Measurements from ENCODE around the gene MROH7. TPM values are rescaled to one million over a fixed set of nuclear protein-coding genes. Genes with fewer than 3 reads are reported as not detected.

Gene MROH7
- total and polyA plus RNA-seq, 8 donors: 0.68 to 33.8 (median 5.2) TPM

DNA sequence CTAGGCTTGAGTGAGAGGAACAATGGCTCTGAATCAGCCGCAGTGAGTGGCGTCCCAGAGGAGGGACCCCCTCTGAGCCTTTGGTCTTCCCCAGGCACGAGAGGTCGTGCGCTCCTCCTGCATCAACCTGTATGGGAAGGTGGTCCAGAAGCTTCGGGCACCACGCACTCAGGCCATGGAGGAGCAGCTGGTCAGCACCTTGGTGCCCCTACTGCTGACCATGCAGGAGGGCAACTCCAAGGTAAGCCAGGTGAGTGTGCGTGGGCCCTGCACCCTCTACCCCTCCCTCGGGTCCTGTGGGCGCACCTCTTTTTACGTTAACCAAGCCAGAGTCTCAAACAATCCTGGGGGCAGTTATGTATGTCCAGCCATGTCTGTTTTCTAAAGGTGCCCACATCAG is 60.4 kb downstream of the MROH7 start:
- Histone ChIP-seq H3K4me1 (no peaks in the 10 kb centered on the region), H3K36me3 (peaks cover 0 to 48% (median 0%) of the 10 kb centered on the region in 4 donors), H3K9me3 (no peaks in the 10 kb centered on the region), H3K4me3 (no peak overlapping the region), H3K27ac (no peak overlapping the region), H3K27me3 (no peaks in the 10 kb centered on the region)
- TF ChIP-seq, protein P1, sequence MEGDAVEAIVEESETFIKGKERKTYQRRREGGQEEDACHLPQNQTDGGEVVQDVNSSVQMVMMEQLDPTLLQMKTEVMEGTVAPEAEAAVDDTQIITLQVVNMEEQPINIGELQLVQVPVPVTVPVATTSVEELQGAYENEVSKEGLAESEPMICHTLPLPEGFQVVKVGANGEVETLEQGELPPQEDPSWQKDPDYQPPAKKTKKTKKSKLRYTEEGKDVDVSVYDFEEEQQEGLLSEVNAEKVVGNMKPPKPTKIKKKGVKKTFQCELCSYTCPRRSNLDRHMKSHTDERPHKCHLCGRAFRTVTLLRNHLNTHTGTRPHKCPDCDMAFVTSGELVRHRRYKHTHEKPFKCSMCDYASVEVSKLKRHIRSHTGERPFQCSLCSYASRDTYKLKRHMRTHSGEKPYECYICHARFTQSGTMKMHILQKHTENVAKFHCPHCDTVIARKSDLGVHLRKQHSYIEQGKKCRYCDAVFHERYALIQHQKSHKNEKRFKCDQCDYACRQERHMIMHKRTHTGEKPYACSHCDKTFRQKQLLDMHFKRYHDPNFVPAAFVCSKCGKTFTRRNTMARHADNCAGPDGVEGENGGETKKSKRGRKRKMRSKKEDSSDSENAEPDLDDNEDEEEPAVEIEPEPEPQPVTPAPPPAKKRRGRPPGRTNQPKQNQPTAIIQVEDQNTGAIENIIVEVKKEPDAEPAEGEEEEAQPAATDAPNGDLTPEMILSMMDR (IDR thresholded peaks at IDR 0.05): no peak
- no peak for TF ChIP-seq POLR2A (IDR thresholded peaks at IDR 0.05)
- no peak for TF ChIP-seq EP300 (IDR thresholded peaks at IDR 0.05)
- no peak for TF ChIP-seq POLR2AphosphoS5 (IDR thresholded peaks at IDR 0.05)
- 77 to 90% (median 89%) methylated on average over 8 to 11 of the region's 11 CpGs for WGBS, 5 donors
- intact Hi-C loops (cut with DNase I; ENCODE audit: low total_unique reads): no loop called here
- no peak for DNase-seq

GRCh38 chr1:54703471-54703870 is 61.9 kb downstream of the MROH7 start:
- H3K9me3 ChIP-seq: no peaks in the 10 kb centered on the region
- intact Hi-C loops (cut with DNase I; ENCODE audit: low total_unique reads): no loop called here

DNA sequence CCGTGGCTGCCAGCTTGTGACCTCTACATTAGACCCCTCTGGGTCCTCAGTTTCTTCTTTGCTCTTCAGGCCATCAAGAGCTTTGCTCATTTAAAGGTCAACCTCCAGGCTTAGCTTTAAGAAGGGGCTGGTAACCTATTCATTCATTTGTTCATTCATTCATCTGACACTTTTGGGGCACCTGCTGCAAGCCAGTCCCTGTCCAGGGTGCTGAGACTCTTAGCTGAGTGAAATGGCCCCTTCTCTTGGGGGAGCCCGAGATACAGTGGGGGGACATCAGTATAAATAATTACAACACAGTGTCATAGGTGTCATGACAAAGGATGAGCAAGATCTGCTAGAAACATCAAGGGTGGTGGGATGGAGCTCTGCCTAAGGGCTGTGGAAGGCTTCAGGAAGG is 63.6 kb downstream of the MROH7 start:
- no peak for TF ChIP-seq POLR2AphosphoS5 (IDR thresholded peaks at IDR 0.05)
- Histone ChIP-seq H3K9me3 (no peaks in the 10 kb centered on the region), H3K27me3 (no peaks in the 10 kb centered on the region), H3K4me1 (no peaks in the 10 kb centered on the region), H3K36me3 (peaks cover 0 to 61% (median 0%) of the 10 kb centered on the region in 4 donors), H3K27ac (no peak overlapping the region), H3K4me3 (no peak overlapping the region)
- WGBS, 5 donors: 70 to 88% (median 79%) methylated on average over 2 of the region's 2 CpGs
- intact Hi-C loops (cut with DNase I; ENCODE audit: low total_unique reads): no loop called here
- DNase-seq: no peak

More at GRCh38 chr1:54703471-54703870, 61.9 kb downstream of the MROH7 start:
- no peak overlapping the region for H3K27ac ChIP-seq
- no peak for TF ChIP-seq POLR2AphosphoS5 (IDR thresholded peaks at IDR 0.05)
- TF ChIP-seq EP300 (IDR thresholded peaks at IDR 0.05): no peak
- no peak for TF ChIP-seq POLR2A (IDR thresholded peaks at IDR 0.05)
- TF ChIP-seq, protein P1 (IDR thresholded peaks at IDR 0.05): no peak
- no peak for DNase-seq
- H3K27me3 ChIP-seq: no peaks in the 10 kb centered on the region
- H3K36me3 ChIP-seq: peaks cover 0 to 55% (median 0%) of the 10 kb centered on the region in 4 donors
- no peak overlapping the region for H3K4me3 ChIP-seq
- no peaks in the 10 kb centered on the region for H3K4me1 ChIP-seq
- 90 to 94% (median 92%) methylated on average over 10 of the region's 10 CpGs for WGBS, 5 donors

GRCh38 chr1:54706419-54706818 is 64.8 kb downstream of the MROH7 start:
- WGBS, 5 donors: 70 to 100% (median 87%) methylated on average over 4 of the region's 4 CpGs
- Histone ChIP-seq H3K27ac (no peak overlapping the region), H3K27me3 (no peaks in the 10 kb centered on the region), H3K36me3 (peaks cover 0 to 50% (median 0%) of the 10 kb centered on the region in 4 donors), H3K4me1 (no peaks in the 10 kb centered on the region), H3K4me3 (no peak overlapping the region), H3K9me3 (no peaks in the 10 kb centered on the region)
- intact Hi-C loops (cut with DNase I; ENCODE audit: low total_unique reads): no loop called here
- no peak for TF ChIP-seq POLR2AphosphoS5 (IDR thresholded peaks at IDR 0.05)
- TF ChIP-seq POLR2A (IDR thresholded peaks at IDR 0.05): no peak
- TF ChIP-seq, protein P1 (IDR thresholded peaks at IDR 0.05): no peak
- no peak for TF ChIP-seq EP300 (IDR thresholded peaks at IDR 0.05)
- DNase-seq: no peak

DNA sequence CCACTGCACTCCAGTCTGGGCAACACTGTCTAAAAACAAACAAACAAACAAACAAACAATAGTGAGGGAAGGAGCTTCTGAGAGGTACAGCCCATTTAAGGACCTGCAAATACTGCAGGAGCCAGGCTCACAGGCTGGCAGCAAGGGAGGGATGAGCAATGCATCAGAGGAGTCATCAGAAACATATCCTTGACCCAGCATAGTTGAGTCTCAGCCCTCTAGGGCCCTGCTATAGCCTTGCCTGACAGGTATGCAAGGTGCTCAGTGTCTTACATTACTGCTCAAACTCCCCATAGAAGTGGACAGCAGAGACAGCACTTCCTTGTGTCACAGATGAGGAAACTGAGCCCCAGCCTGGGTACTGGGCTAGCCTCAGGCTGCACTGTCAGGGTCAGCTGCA is 66.8 kb downstream of the MROH7 start:
- Histone ChIP-seq H3K9me3 (no peaks in the 10 kb centered on the region), H3K36me3 (peaks cover 0 to 34% (median 0%) of the 10 kb centered on the region in 4 donors), H3K27me3 (no peaks in the 10 kb centered on the region), H3K4me3 (no peak overlapping the region), H3K27ac (no peak overlapping the region), H3K4me1 (no peaks in the 10 kb centered on the region)
- TF ChIP-seq EP300 (IDR thresholded peaks at IDR 0.05): no peak
- no peak for TF ChIP-seq POLR2AphosphoS5 (IDR thresholded peaks at IDR 0.05)
- TF ChIP-seq, protein P1 (IDR thresholded peaks at IDR 0.05): no peak
- no peak for TF ChIP-seq POLR2A (IDR thresholded peaks at IDR 0.05)
- DNase-seq: no peak
- intact Hi-C loops (cut with DNase I; ENCODE audit: low total_unique reads): no loop called here
